A673 (cell line): ENCODE data around the gene SUSD6. TPM values are rescaled to one million over a fixed set of nuclear protein-coding genes. Genes with fewer than 3 reads are reported as not detected.

Experiments used
- BruUV-seq: library from RNA; stranded (reverse); fragments of 400-500 nt; replicated peaks from 2 replicates; lab custom pipeline; 2021; lab: Mats Ljungman, UMichigan
- CTCF ChIA-PET: fragments of 300-600 bp; sonication (Branson Sonifier 250); formaldehyde crosslinking; loops from one replicate; lab custom pipeline; 2022; ENCODE audit warnings: antibody characterized with exemption; lab: Charles Lee
- POLR2A ChIA-PET: fragments of 300-600 bp; sonication (Branson Sonifier 250); formaldehyde crosslinking; loops from one replicate; lab custom pipeline; 2022; ENCODE audit warnings: antibody characterized with exemption; ENCODE audit not compliant: low non-redundant PET; lab: Charles Lee
- DNase-seq: peaks from one replicate; pipeline ENCODE4 v3.0.0-alpha.2; 2015; ENCODE audit warnings: low spot score
- H3K27ac ChIP-seq: fragments of 200-600 bp; sonication (generic); 2 replicates; pipeline ENCODE4 v1.5.1; 2016; ENCODE audit warnings: mixed run types, low read depth, mild to moderate bottlenecking, mixed read lengths, antibody characterized with exemption, low read length; ENCODE audit not compliant: poor library complexity, severe bottlenecking
- H3K27me3 ChIP-seq: fragments of 200-600 bp; sonication (generic); replicated peaks from 2 replicates; pipeline ENCODE4 v1.6.1; 2017; ENCODE audit warnings: mixed run types, low read depth, mild to moderate bottlenecking, mixed read lengths, antibody characterized with exemption, low read length; ENCODE audit not compliant: insufficient read depth, poor library complexity
- H3K36me3 ChIP-seq: fragments of 200-600 bp; sonication (generic); 2 replicates; pipeline ENCODE4 v1.6.1; 2016; ENCODE audit warnings: mixed run types, mild to moderate bottlenecking, mixed read lengths, antibody characterized with exemption, low read length; ENCODE audit not compliant: insufficient read depth, poor library complexity, severe bottlenecking
- H3K4me1 ChIP-seq: fragments of 200-600 bp; sonication (generic); 2 replicates; pipeline ENCODE4 v1.6.1; 2017; ENCODE audit warnings: mixed run types, mild to moderate bottlenecking, mixed read lengths, antibody characterized with exemption, low read length; ENCODE audit not compliant: insufficient read depth, poor library complexity, severe bottlenecking
- H3K4me3 ChIP-seq: fragments of 200-600 bp; sonication (generic); 2 replicates; pipeline ENCODE4 v1.5.1; 2016; ENCODE audit warnings: low read depth, mixed run types, mild to moderate bottlenecking, mixed read lengths, low read length; ENCODE audit not compliant: poor library complexity, severe bottlenecking
- H3K9me3 ChIP-seq: fragments of 200-600 bp; sonication (generic); 2 replicates; pipeline ENCODE4 v1.6.1; 2016; ENCODE audit warnings: mixed run types, low read depth, mild to moderate bottlenecking, mixed read lengths, antibody characterized with exemption, low read length; ENCODE audit not compliant: poor library complexity, severe bottlenecking
- CTCF ChIP-seq: fragments of 300-800, 200-600 bp; sonication (generic); conservative IDR thresholded peaks from 2 replicates; pipeline ENCODE4 v1.5.1; 2017; ENCODE audit warnings: low read depth, mild to moderate bottlenecking, antibody characterized with exemption, low read length, moderate library complexity, mixed read lengths
- EZH2 ChIP-seq: fragments of 200-600 bp; sonication (generic); IDR thresholded peaks from 2 replicates; pipeline ENCODE4 v1.6.1; 2017; ENCODE audit warnings: borderline replicate concordance, low read depth, mild to moderate bottlenecking, mixed read lengths, antibody characterized with exemption, low read length; ENCODE audit not compliant: poor library complexity, severe bottlenecking
- intact Hi-C: fragments of 100-400 bp; cut with micrococcal nuclease; formaldehyde crosslinking; loops from one replicate; pipeline ENCODE4 v1.10.0; 2022; ENCODE audit not compliant: unreplicated experiment
- total RNA-seq: library from RNA; stranded (reverse); gene quantifications from 2 replicates; pipeline ENCODE4 v1.2.3, GENCODE V29; 2021

Gene SUSD6
- total RNA-seq, 1 experiment from 2014 or later, result 9.2 TPM

- Histone ChIP-seq H3K4me1 (no peaks in the 10 kb centered on the region), H3K9me3 (no peaks in the 10 kb centered on the region), H3K4me3 (no peak overlapping the region), H3K27me3 (no peaks in the 10 kb centered on the region), H3K27ac (no peak overlapping the region), H3K36me3 (no peaks in the 10 kb centered on the region)
- BruUV-seq, result no TSS peak
- ChIA-PET POLR2A (no interaction called here), CTCF (no interaction called here)
- DNase-seq, result no peak
- no peak for TF ChIP-seq CTCF
- no peak for TF ChIP-seq EZH2
- intact Hi-C loops, result no loop called here
Observed at GRCh38 chr14:69600304-69600891, 11.0 kb upstream of the SUSD6 start.

- Histone ChIP-seq H3K4me3 (no peak overlapping the region), H3K9me3 (no peaks in the 10 kb centered on the region), H3K27ac (no peak overlapping the region), H3K4me1 (peaks cover 4% of the 10 kb centered on the region), H3K36me3 (no peaks in the 10 kb centered on the region), H3K27me3 (no peaks in the 10 kb centered on the region)
- CTCF ChIA-PET, result no interaction called here
- TF ChIP-seq EZH2 (no peak), CTCF (no peak)
- no TSS peak for BruUV-seq
- DNase-seq, result no peak
- intact Hi-C loops, result no loop called here
- POLR2A ChIA-PET, result interaction anchor here (0.6 kb wide), 1 partner anchor 164 kb away, joined by 3 read pairs; no protein-coding TSS in a partner anchor
Observed at GRCh38 chr14:69605738-69606137, 5.7 kb upstream of the SUSD6 start.

GRCh38 chr14:69606258-69607184 is 4.9 kb upstream of the SUSD6 start:
- Histone ChIP-seq H3K9me3 (no peaks in the 10 kb centered on the region), H3K27ac (no peak overlapping the region), H3K36me3 (no peaks in the 10 kb centered on the region), H3K27me3 (no peaks in the 10 kb centered on the region), H3K4me1 (peaks cover 7% of the 10 kb centered on the region), H3K4me3 (no peak overlapping the region)
- ChIA-PET POLR2A (no interaction called here), CTCF (no interaction called here)
- BruUV-seq, result no TSS peak
- TF ChIP-seq CTCF (no peak), EZH2 (no peak)
- no peak for DNase-seq
- intact Hi-C loops, result no loop called here
